ENCODE results near the gene CHI3L1. TPM values are rescaled to one million over a fixed set of nuclear protein-coding genes. Genes with fewer than 3 reads are reported as not detected.

CHI3L1 gene
- total RNA-seq, 3 donors from 2014 or later = 14.2 to 638 (median 426) TPM

DNA sequence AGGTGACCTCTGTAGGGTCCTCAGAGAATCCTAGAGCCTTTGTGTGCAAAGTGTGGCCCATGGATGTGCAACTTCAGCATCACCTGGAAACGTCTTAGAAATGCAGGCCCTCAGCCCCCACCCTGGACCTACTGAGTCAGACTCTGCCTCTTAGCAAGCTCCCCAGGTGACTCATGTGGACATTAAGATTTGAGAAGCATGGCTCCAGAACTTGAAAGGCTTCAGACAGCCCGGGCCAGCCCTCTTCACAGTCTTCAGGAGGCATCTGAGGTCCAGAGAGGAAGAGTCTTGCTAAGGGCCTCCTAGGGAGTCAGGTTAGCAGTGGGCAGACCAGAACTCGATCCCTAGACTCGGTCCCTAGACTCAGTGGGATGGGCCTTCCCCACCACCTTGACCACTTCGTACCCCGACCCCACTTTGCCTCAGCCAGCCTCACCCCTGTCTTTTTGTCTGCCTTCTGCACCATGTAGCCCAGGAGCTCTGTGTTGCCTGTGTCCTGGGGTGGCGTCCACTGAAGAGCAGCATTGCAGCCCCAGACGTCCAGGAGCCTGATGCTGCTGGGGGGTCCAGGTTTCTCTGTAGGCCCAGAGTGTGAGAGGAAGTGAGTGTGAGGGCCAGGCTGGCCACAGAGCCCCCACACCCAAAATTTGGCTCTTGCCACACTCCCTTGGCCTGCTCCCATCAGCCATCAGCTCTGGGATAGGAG lies 15.7 kb downstream of the CHI3L1 start:
- Histone ChIP-seq H3K4me1 (no peaks in the 10 kb centered on the region), H3K4me3 (no peak overlapping the region), H3K9me3 (no peaks in the 10 kb centered on the region), H3K27me3 (no peaks in the 10 kb centered on the region), H3K27ac (no peak overlapping the region), H3K36me3 (no peaks in the 10 kb centered on the region)
- TF ChIP-seq POLR2A (IDR thresholded peaks at IDR 0.05) (no peak), POLR2AphosphoS5 (IDR thresholded peaks at IDR 0.05) (no peak)
- TF ChIP-seq, protein P1, sequence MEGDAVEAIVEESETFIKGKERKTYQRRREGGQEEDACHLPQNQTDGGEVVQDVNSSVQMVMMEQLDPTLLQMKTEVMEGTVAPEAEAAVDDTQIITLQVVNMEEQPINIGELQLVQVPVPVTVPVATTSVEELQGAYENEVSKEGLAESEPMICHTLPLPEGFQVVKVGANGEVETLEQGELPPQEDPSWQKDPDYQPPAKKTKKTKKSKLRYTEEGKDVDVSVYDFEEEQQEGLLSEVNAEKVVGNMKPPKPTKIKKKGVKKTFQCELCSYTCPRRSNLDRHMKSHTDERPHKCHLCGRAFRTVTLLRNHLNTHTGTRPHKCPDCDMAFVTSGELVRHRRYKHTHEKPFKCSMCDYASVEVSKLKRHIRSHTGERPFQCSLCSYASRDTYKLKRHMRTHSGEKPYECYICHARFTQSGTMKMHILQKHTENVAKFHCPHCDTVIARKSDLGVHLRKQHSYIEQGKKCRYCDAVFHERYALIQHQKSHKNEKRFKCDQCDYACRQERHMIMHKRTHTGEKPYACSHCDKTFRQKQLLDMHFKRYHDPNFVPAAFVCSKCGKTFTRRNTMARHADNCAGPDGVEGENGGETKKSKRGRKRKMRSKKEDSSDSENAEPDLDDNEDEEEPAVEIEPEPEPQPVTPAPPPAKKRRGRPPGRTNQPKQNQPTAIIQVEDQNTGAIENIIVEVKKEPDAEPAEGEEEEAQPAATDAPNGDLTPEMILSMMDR (IDR thresholded peaks at IDR 0.05) = no peak
- intact Hi-C loops (cut with DNase I; ENCODE audit: low total_unique reads) = no loop called here
- no peak for DNase-seq (ENCODE audit: low spot score in 2 of 2)

DNA sequence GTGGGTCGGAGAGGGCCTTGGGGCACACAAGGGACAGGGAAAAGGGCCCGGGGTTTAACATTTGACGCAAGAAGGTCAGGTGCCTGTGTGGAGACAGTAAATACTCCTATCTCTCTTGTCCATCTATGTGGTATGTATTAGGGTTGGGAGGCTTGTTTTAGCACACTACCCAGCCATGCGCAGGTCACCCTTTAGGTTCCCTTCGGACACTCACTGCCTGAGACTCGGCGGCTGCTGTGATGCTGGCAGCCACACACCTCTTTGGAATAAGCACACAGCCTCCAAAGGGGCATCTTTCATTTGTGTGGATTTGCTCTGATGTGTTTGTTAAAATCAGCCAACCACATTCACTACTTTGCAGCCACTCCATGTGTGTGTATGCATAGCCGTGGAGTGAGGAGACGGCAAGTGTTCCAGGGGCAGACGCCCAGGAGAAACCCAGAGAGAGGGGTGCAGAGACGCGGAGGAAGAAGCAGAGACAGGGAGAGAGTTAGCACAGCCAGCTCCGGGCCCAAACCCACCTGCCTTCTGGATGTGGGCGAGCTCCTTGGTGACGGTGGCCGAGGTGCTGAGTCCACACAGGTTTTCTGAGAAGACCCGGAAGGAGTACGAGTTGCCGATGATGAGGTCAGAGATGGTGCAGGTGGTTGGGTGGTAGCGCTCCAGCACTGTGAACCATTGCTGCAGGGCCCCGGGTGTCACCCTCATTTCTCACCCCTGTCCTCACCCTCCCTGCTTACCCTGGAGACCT lies 16.6 kb downstream of the CHI3L1 start:
- DNase-seq (ENCODE audit: low spot score in 2 of 2) = no peak
- Histone ChIP-seq H3K4me1 (no peaks in the 10 kb centered on the region), H3K27me3 (no peaks in the 10 kb centered on the region), H3K27ac (no peak overlapping the region), H3K4me3 (no peak overlapping the region), H3K9me3 (no peaks in the 10 kb centered on the region), H3K36me3 (no peaks in the 10 kb centered on the region)
- TF ChIP-seq POLR2AphosphoS5 (IDR thresholded peaks at IDR 0.05) (no peak), POLR2A (IDR thresholded peaks at IDR 0.05) (no peak)
- TF ChIP-seq, protein P1 (IDR thresholded peaks at IDR 0.05) = no peak
- intact Hi-C loops (cut with DNase I; ENCODE audit: low total_unique reads) = no loop called here

DNA sequence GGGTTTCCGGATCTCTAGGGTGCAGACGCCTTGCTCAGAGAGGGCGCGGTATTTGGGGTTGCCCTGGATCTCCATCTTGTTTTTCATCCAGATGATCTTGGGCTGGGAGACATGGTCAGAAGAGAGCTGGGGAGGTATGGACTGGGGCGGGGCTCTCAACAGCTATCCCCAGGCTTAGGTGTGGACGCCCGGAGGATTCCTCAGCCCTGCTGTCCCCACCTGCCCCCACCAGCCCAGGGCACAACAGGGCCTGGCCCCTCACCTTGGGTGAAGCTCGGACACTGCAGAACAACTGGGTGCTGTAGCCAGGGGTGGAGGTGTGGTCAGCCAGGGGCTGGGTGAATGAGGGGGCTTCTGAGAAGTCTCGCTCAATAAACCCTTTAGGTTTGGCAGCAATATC lies 17.5 kb downstream of the CHI3L1 start:
- H3K27me3 ChIP-seq = no peaks in the 10 kb centered on the region
- DNase-seq (ENCODE audit: low spot score in 2 of 2) = no peak
- intact Hi-C loops (cut with DNase I; ENCODE audit: low total_unique reads) = no loop called here
- TF ChIP-seq POLR2AphosphoS5 (IDR thresholded peaks at IDR 0.05) = no peak
- TF ChIP-seq, protein P1 (IDR thresholded peaks at IDR 0.05) = no peak
- TF ChIP-seq POLR2A (IDR thresholded peaks at IDR 0.05) = no peak
- H3K4me1 ChIP-seq = no peaks in the 10 kb centered on the region
- H3K4me3 ChIP-seq = no peak overlapping the region
- no peaks in the 10 kb centered on the region for H3K9me3 ChIP-seq
- H3K36me3 ChIP-seq = no peaks in the 10 kb centered on the region
- H3K27ac ChIP-seq = no peak overlapping the region

DNA sequence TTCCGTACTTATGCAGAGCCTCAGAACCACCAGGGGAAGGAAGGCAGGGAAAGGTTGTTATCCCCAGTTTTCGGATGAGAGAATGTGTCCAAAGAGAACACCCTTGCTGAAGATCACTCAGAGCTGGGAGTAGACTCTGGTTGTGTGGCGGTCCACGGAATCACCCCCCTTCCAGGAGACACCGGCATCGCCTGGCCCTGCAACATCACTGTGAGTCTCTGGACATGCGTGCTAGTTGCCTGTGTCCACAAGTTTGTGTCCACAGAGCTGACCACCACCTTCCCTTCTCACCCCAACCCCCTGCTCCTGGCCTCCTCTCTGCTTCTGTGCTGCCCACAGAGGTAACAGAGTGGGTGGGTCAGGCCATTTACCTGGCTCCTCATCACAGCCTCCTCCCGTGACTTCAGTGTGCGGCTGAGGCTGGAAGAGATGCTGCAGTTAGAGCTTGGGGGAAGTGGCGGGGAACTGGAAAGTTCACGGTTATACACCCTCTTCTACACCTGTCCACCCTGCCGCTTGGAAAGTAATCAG lies 18.2 kb downstream of the CHI3L1 start:
- intact Hi-C loops (cut with DNase I; ENCODE audit: low total_unique reads) = no loop called here
- TF ChIP-seq, protein P1 (IDR thresholded peaks at IDR 0.05) = no peak
- no peak for TF ChIP-seq POLR2AphosphoS5 (IDR thresholded peaks at IDR 0.05)
- no peak for TF ChIP-seq POLR2A (IDR thresholded peaks at IDR 0.05)
- H3K4me3 ChIP-seq = no peak overlapping the region
- no peaks in the 10 kb centered on the region for H3K9me3 ChIP-seq
- no peaks in the 10 kb centered on the region for H3K4me1 ChIP-seq
- H3K27ac ChIP-seq = no peak overlapping the region
- no peak for DNase-seq (ENCODE audit: low spot score in 2 of 2)
- no peaks in the 10 kb centered on the region for H3K36me3 ChIP-seq
- H3K27me3 ChIP-seq = no peaks in the 10 kb centered on the region

DNA sequence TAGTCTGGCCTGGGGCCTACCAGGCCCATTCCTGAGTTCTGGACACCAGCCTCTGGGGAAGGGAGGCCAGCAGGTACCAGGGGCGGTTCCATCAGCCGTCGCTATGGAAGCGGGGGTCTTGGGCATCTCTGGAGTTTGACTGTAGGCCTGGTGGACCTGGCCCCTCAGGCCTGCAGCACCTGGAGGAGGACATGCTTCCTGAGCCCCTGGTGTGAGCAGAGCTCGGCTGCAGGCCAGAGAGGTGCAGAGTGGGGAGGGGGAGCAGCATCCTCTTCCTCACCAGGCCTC lies 18.6 kb downstream of the CHI3L1 start:
- H3K36me3 ChIP-seq = no peaks in the 10 kb centered on the region
- H3K9me3 ChIP-seq = no peaks in the 10 kb centered on the region
- no peak for DNase-seq (ENCODE audit: low spot score in 2 of 2)
- H3K27ac ChIP-seq = no peak overlapping the region
- no peaks in the 10 kb centered on the region for H3K4me1 ChIP-seq
- intact Hi-C loops (cut with DNase I; ENCODE audit: low total_unique reads) = no loop called here
- H3K4me3 ChIP-seq = no peak overlapping the region
- no peak for TF ChIP-seq POLR2A (IDR thresholded peaks at IDR 0.05)
- TF ChIP-seq, protein P1 (IDR thresholded peaks at IDR 0.05) = no peak
- TF ChIP-seq POLR2AphosphoS5 (IDR thresholded peaks at IDR 0.05) = no peak
- H3K27me3 ChIP-seq = no peaks in the 10 kb centered on the region
